PC-9 (cell line): Measurements from ENCODE around the gene GABRG3. TPM values are rescaled to one million over a fixed set of nuclear protein-coding genes. Genes with fewer than 3 reads are reported as not detected.

ENCODE experiments used
- BruUV-seq: library from RNA; stranded (reverse); fragments of 400-500 nt; replicated peaks from 2 replicates; lab custom pipeline; 2021; lab: Mats Ljungman, UMichigan
- CTCF ChIA-PET: fragments of 300-600 bp; sonication (Branson Sonifier 250); formaldehyde crosslinking; loops from one replicate; lab custom pipeline; 2022; ENCODE audit warnings: antibody characterized with exemption; lab: Charles Lee
- POLR2A ChIA-PET: fragments of 300-600 bp; sonication (Branson Sonifier 250); formaldehyde crosslinking; loops from one replicate; lab custom pipeline; 2022; ENCODE audit warnings: antibody characterized with exemption; ENCODE audit not compliant: unreplicated experiment; lab: Charles Lee
- DNase-seq, 2 experiments: peaks; one replicate each; pipeline versions ENCODE4 v3.0.0 to v3.0.0-alpha.2; 2015 to 2022; ENCODE audit warnings: mixed read lengths in 1 of 2
- H2AFZ ChIP-seq: fragments of 200-600 bp; sonication (generic); 2 replicates; pipeline ENCODE4 v1.8.1; 2017; ENCODE audit warnings: antibody characterized with exemption
- H3F3A ChIP-seq: fragments of 200-600 bp; sonication (generic); 2 replicates; pipeline ENCODE4 v1.8.1; 2017; ENCODE audit warnings: antibody characterized with exemption, mild to moderate bottlenecking, low read depth; ENCODE audit not compliant: insufficient read depth
- H3K27ac ChIP-seq: fragments of 200-600 bp; sonication (generic); 2 replicates; pipeline ENCODE4 v1.6.1; 2016; ENCODE audit warnings: mixed run types
- H3K27me3 ChIP-seq: fragments of 200-600 bp; sonication (generic); 2 replicates; pipeline ENCODE4 v1.6.1; 2016; ENCODE audit warnings: low read depth, mixed run types; ENCODE audit not compliant: insufficient read depth
- H3K36me3 ChIP-seq: fragments of 200-600 bp; sonication (generic); 2 replicates; pipeline ENCODE4 v1.6.1; 2016; ENCODE audit warnings: low read depth, mixed run types
- H3K4me1 ChIP-seq: fragments of 200-600 bp; sonication (generic); replicated peaks from 2 replicates; pipeline ENCODE4 v1.6.1; 2016; ENCODE audit warnings: mixed run types; ENCODE audit not compliant: insufficient read depth
- H3K4me2 ChIP-seq: fragments of 200-600 bp; sonication (generic); 2 replicates; pipeline ENCODE4 v1.6.1; 2017; ENCODE audit warnings: mixed run types
- H3K4me3 ChIP-seq: fragments of 200-600 bp; sonication (generic); 2 replicates; pipeline ENCODE4 v1.6.1; 2016; ENCODE audit warnings: mixed run types
- H3K79me2 ChIP-seq: fragments of 200-600 bp; sonication (generic); 2 replicates; pipeline ENCODE4 v1.6.1; 2017; ENCODE audit warnings: low read depth, mixed run types
- H3K9me2 ChIP-seq: fragments of 200-600 bp; sonication (generic); 2 replicates; pipeline ENCODE4 v1.8.1; 2017; ENCODE audit warnings: mild to moderate bottlenecking; ENCODE audit not compliant: insufficient read depth
- H3K9me3 ChIP-seq: fragments of 200-600 bp; sonication (generic); 2 replicates; pipeline ENCODE4 v1.8.1; 2016; ENCODE audit warnings: low read depth; ENCODE audit not compliant: insufficient read depth
- H4K20me1 ChIP-seq: fragments of 200-600 bp; sonication (generic); 2 replicates; pipeline ENCODE4 v1.8.1; 2017; ENCODE audit not compliant: insufficient read depth
- EZH2 ChIP-seq: fragments of 200-600 bp; sonication (generic); IDR thresholded peaks from 2 replicates; pipeline ENCODE4 v1.8.0; 2017; ENCODE audit warnings: antibody characterized with exemption, low read depth
- intact Hi-C: fragments of 100-400 bp; cut with micrococcal nuclease; formaldehyde crosslinking; loops from one replicate; pipeline ENCODE4 v1.10.0; 2022; ENCODE audit not compliant: unreplicated experiment
- total RNA-seq: library from RNA; stranded (reverse); gene quantifications from 2 replicates; pipeline ENCODE4 v1.2.3, GENCODE V29; 2021
- TF ChIP-seq, protein P1 (sequence below): fragments of 200-600 bp; sonication (generic); conservative IDR thresholded peaks from 2 replicates; pipeline ENCODE4 v1.6.1; 2017; ENCODE audit warnings: mixed run types, antibody characterized with exemption, mild to moderate bottlenecking, moderate library complexity

The GABRG3 gene
- total RNA-seq, 1 experiment from 2014 or later: not detected

DNA sequence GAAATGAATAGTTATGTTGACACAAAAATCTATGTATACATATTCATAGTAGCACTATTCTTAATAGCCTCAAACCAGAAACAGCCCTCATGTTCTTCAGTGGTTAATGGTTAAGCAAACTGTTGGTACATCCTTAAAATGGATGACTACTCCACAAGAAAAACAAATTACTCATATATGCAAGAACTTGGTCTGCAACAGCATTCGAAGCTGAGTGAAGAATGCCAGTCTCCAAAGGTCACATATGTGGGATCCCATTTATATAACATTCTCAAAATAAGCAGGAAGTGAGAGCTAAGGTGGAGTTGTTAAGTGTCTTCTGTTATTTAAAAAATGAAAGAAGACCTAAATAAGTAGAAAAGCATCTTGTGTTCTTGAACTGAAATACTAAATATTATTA, 365.7 kb downstream of the GABRG3 start:
- no peak overlapping the region for H3K27ac ChIP-seq
- BruUV-seq: no TSS peak
- H3K36me3 ChIP-seq: no peaks in the 10 kb centered on the region
- ChIA-PET POLR2A (no interaction called here), CTCF (no interaction called here)
- no peaks in the 10 kb centered on the region for H3F3A ChIP-seq
- H4K20me1 ChIP-seq: no peaks in the 10 kb centered on the region
- no peaks in the 10 kb centered on the region for H3K4me1 ChIP-seq
- H3K9me3 ChIP-seq: no peaks in the 10 kb centered on the region
- H2AFZ ChIP-seq: no peak overlapping the region
- no peaks in the 10 kb centered on the region for H3K79me2 ChIP-seq
- H3K27me3 ChIP-seq: no peaks in the 10 kb centered on the region
- H3K9me2 ChIP-seq: no peaks in the 10 kb centered on the region
- no peak for DNase-seq
- no peak overlapping the region for H3K4me2 ChIP-seq
- intact Hi-C loops: no loop called here
- TF ChIP-seq, protein P1, sequence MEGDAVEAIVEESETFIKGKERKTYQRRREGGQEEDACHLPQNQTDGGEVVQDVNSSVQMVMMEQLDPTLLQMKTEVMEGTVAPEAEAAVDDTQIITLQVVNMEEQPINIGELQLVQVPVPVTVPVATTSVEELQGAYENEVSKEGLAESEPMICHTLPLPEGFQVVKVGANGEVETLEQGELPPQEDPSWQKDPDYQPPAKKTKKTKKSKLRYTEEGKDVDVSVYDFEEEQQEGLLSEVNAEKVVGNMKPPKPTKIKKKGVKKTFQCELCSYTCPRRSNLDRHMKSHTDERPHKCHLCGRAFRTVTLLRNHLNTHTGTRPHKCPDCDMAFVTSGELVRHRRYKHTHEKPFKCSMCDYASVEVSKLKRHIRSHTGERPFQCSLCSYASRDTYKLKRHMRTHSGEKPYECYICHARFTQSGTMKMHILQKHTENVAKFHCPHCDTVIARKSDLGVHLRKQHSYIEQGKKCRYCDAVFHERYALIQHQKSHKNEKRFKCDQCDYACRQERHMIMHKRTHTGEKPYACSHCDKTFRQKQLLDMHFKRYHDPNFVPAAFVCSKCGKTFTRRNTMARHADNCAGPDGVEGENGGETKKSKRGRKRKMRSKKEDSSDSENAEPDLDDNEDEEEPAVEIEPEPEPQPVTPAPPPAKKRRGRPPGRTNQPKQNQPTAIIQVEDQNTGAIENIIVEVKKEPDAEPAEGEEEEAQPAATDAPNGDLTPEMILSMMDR: no peak
- no peak for TF ChIP-seq EZH2
- H3K4me3 ChIP-seq: no peak overlapping the region

DNA sequence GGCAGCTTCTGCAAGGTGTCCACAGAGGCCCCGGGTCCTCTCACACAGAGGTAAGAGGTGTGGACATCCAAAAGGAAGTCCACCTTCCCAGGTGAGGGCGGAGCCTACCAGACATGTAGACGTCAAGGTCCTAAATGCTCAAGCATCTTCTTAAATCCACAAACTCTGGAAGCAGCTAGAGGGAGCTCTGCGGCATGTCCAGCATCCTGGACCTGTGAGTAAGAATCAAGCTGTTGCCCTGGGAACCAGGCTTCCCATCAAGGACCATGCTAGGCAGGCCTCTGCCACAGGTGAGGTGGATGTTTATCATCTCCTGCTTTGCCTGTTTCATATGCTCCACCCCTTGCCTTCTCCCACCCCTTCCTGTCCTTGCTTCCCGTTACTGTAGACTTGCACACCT, 368.2 kb downstream of the GABRG3 start:
- Histone ChIP-seq H3K79me2 (no peaks in the 10 kb centered on the region), H3K27me3 (no peaks in the 10 kb centered on the region), H3K4me3 (no peak overlapping the region), H3K4me2 (no peak overlapping the region), H3K27ac (no peak overlapping the region), H3K4me1 (no peaks in the 10 kb centered on the region), H3K9me3 (no peaks in the 10 kb centered on the region), H3K36me3 (no peaks in the 10 kb centered on the region), H2AFZ (no peak overlapping the region), H4K20me1 (no peaks in the 10 kb centered on the region), H3F3A (no peaks in the 10 kb centered on the region), H3K9me2 (no peaks in the 10 kb centered on the region)
- TF ChIP-seq, protein P1: no peak
- no peak for TF ChIP-seq EZH2
- ChIA-PET CTCF (no interaction called here), POLR2A (no interaction called here)
- intact Hi-C loops: no loop called here
- no TSS peak for BruUV-seq
- no peak for DNase-seq

DNA sequence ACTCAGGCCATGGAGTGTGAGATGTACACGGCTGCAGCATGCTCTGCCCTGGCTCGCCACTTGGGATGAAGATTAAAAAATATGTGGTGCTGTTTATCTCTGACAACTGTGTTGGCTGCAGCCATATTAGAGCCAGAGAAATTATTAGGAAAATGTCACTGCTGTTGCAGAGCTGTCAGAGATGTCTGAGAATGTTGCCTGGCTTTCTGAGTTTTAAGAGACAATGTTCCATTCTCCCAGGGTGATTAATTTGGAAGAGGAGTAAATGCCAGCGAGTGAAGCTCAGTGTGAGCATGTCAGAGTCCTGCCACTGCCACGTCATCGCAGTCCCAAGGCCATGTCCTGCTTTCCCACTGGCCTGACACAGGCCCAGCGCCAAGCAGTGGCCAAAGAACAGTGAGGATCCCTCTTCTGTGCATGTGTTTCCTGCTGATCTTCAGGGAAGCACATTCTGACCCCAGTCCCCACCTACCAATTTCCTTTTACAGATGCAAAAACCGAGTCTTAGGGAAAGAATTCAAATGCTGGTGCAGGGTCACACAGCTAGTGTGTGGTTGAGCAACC, 370.9 kb downstream of the GABRG3 start:
- Histone ChIP-seq H3K27me3 (no peaks in the 10 kb centered on the region), H3F3A (no peaks in the 10 kb centered on the region), H2AFZ (no peak overlapping the region), H4K20me1 (no peaks in the 10 kb centered on the region), H3K9me3 (no peaks in the 10 kb centered on the region), H3K79me2 (no peaks in the 10 kb centered on the region), H3K4me3 (no peak overlapping the region), H3K36me3 (no peaks in the 10 kb centered on the region), H3K4me2 (no peak overlapping the region), H3K27ac (no peak overlapping the region), H3K9me2 (no peaks in the 10 kb centered on the region), H3K4me1 (no peaks in the 10 kb centered on the region)
- CTCF ChIA-PET: no interaction called here
- TF ChIP-seq, protein P1: no peak
- no peak for TF ChIP-seq EZH2
- POLR2A ChIA-PET: no interaction called here
- no peak for DNase-seq
- intact Hi-C loops: no loop called here
- BruUV-seq: no TSS peak
